CD4-positive, alpha-beta T cell treated with Interleukin-17A for 4 hours (primary cell): ENCODE results near the gene CPZ.

Experiments
- DNase-seq: peaks from one replicate; pipeline ENCODE4 v3.0.0-alpha.2; 2020; ENCODE audit warnings: mixed read lengths

Gene CPZ

GRCh38 chr4:8592366-8593263, at the start of gene CPZ:
Gene CPZ (plus strand): TSS chr4:8592765. CDS start chr4:8592834, 69 bp downstream.
- no peak for DNase-seq

- DNase-seq = no peak
Observed at GRCh38 chr4:8542776-8543525, 49.6 kb upstream of the CPZ start.

- no peak for DNase-seq
Observed at GRCh38 chr4:8543623-8544022, 48.9 kb upstream of the CPZ start.

- no peak for DNase-seq
Observed at GRCh38 chr4:8544282-8544681, 48.3 kb upstream of the CPZ start.

- no peak for DNase-seq
Observed at GRCh38 chr4:8544741-8545438, 47.7 kb upstream of the CPZ start.

- DNase-seq = no peak
Observed at GRCh38 chr4:8545439-8545765, 47.2 kb upstream of the CPZ start.

GRCh38 chr4:8546766-8547107, 45.8 kb upstream of the CPZ start:
- DNase-seq = no peak

- no peak for DNase-seq
Observed at GRCh38 chr4:8547108-8547911, 45.3 kb upstream of the CPZ start.

GRCh38 chr4:8547912-8548730, 44.4 kb upstream of the CPZ start:
- DNase-seq = no peak

- DNase-seq = no peak
Observed at GRCh38 chr4:8548731-8549351, 43.7 kb upstream of the CPZ start.

GRCh38 chr4:8549352-8549931, 43.1 kb upstream of the CPZ start:
- DNase-seq = no peak

GRCh38 chr4:8550691-8551090, 41.9 kb upstream of the CPZ start:
- no peak for DNase-seq

- DNase-seq = no peak
Observed at GRCh38 chr4:8552024-8552423, 40.5 kb upstream of the CPZ start.

GRCh38 chr4:8552581-8553205, 39.9 kb upstream of the CPZ start:
- DNase-seq = no peak

- no peak for DNase-seq
Observed at GRCh38 chr4:8553216-8553615, 39.3 kb upstream of the CPZ start.

GRCh38 chr4:8553991-8554405, 38.6 kb upstream of the CPZ start:
- no peak for DNase-seq

- no peak for DNase-seq
Observed at GRCh38 chr4:8554555-8555100, 37.9 kb upstream of the CPZ start.

- no peak for DNase-seq
Observed at GRCh38 chr4:8555716-8556115, 36.8 kb upstream of the CPZ start.

GRCh38 chr4:8556341-8557150, 36.0 kb upstream of the CPZ start:
- no peak for DNase-seq
